ENCODE measurements around the gene SUPT6H. TPM values are rescaled to one million over a fixed set of nuclear protein-coding genes. Genes with fewer than 3 reads are reported as not detected.

Gene SUPT6H
- total and polyA plus RNA-seq, 2 experiments from 2014 or later: 32.6 to 50.8 TPM

- Histone ChIP-seq H3K9me2 (replicated peaks; ENCODE audit: insufficient read depth) (no peaks in the 10 kb centered on the region), H3K9me3 (ENCODE audit: low read depth) (no peaks in the 10 kb centered on the region), H3K27ac (no peak overlapping the region), H3K4me1 (ENCODE audit: insufficient read depth) (peaks cover 33% of the 10 kb centered on the region), H2AFZ (no peak overlapping the region), H3K36me3 (replicated peaks; ENCODE audit: insufficient read depth, low read depth) (no peaks in the 10 kb centered on the region), H3K4me2 (no peak overlapping the region), H3K79me2 (peaks cover 26% of the 10 kb centered on the region), H3K27me3 (no peaks in the 10 kb centered on the region), H3K4me3 (no peak overlapping the region), H4K20me1 (ENCODE audit: insufficient read depth, poor library complexity, severe bottlenecking) (peaks cover 6% of the 10 kb centered on the region)
- DNase-seq (ENCODE audit: low spot score): no peak
- WGBS (ENCODE audit: low lambda C conversion rate, missing lambda C conversion rate): 96% methylated on average over 2 of the region's 2 CpGs
- TF ChIP-seq EZH2 (IDR thresholded peaks at IDR 0.05; ENCODE audit: borderline replicate concordance) (no peak), EZH2phosphoT487 (IDR thresholded peaks at IDR 0.05; ENCODE audit: low read depth, severe bottlenecking, unreplicated experiment) (no peak), CTCF (IDR thresholded peaks at IDR 0.05; ENCODE audit: poor library complexity) (no peak)
Measured at GRCh38 chr17:28715217-28715616, 53.2 kb downstream of the SUPT6H start.

GRCh38 chr17:28716740-28717577 is 55.0 kb downstream of the SUPT6H start:
- TF ChIP-seq CTCF (IDR thresholded peaks at IDR 0.05; ENCODE audit: poor library complexity) (no peak), EZH2phosphoT487 (IDR thresholded peaks at IDR 0.05; ENCODE audit: low read depth, severe bottlenecking, unreplicated experiment) (no peak), EZH2 (IDR thresholded peaks at IDR 0.05; ENCODE audit: borderline replicate concordance) (no peak)
- Histone ChIP-seq H2AFZ (peak overlapping the region; percentile 11), H4K20me1 (ENCODE audit: insufficient read depth, poor library complexity, severe bottlenecking) (peaks cover 23% of the 10 kb centered on the region), H3K4me2 (peak overlapping the region; percentile 88), H3K9me2 (replicated peaks; ENCODE audit: insufficient read depth) (no peaks in the 10 kb centered on the region), H3K36me3 (replicated peaks; ENCODE audit: insufficient read depth, low read depth) (no peaks in the 10 kb centered on the region), H3K4me3 (peak overlapping the region; percentile 85), H3K79me2 (peaks cover 43% of the 10 kb centered on the region), H3K27ac (peak overlapping the region; percentile 94), H3K27me3 (no peaks in the 10 kb centered on the region), H3K4me1 (ENCODE audit: insufficient read depth) (peaks cover 38% of the 10 kb centered on the region), H3K9me3 (ENCODE audit: low read depth) (no peaks in the 10 kb centered on the region)
- 2% methylated on average over 57 of the region's 63 CpGs for WGBS (ENCODE audit: low lambda C conversion rate, missing lambda C conversion rate)
- peak; percentile 63 for DNase-seq (ENCODE audit: low spot score)

GRCh38 chr17:28717578-28718332 is 55.8 kb downstream of the SUPT6H start, which contains the start of gene RAB34:
Gene RAB34 (minus strand): TSS chr17:28717868. CDS start chr17:28717266, 602 bp downstream.
- Histone ChIP-seq H3K27me3 (no peaks in the 10 kb centered on the region), H3K4me2 (peak within 1 kb of the TSS; percentile 88), H3K4me1 (ENCODE audit: insufficient read depth) (peaks cover 34% of the 10 kb centered on the region), H4K20me1 (ENCODE audit: insufficient read depth, poor library complexity, severe bottlenecking) (peaks cover 31% of the 10 kb centered on the region), H3K79me2 (peaks cover 51% of the 10 kb centered on the region), H3K27ac (peak within 1 kb of the TSS; percentile 94), H3K9me2 (replicated peaks; ENCODE audit: insufficient read depth) (no peaks in the 10 kb centered on the region), H2AFZ (peak within 1 kb of the TSS; percentile 70), H3K36me3 (replicated peaks; ENCODE audit: insufficient read depth, low read depth) (no peaks in the 10 kb centered on the region), H3K9me3 (ENCODE audit: low read depth) (no peaks in the 10 kb centered on the region), H3K4me3 (peak within 1 kb of the TSS; percentile 85)
- DNase-seq (ENCODE audit: low spot score): peak; percentile 94
- 5% methylated on average over 15 of the region's 60 CpGs for WGBS (ENCODE audit: low lambda C conversion rate, missing lambda C conversion rate)
- TF ChIP-seq EZH2phosphoT487 (IDR thresholded peaks at IDR 0.05; ENCODE audit: low read depth, severe bottlenecking, unreplicated experiment) (no peak), CTCF (IDR thresholded peaks at IDR 0.05; ENCODE audit: poor library complexity) (peak; percentile 51), EZH2 (IDR thresholded peaks at IDR 0.05; ENCODE audit: borderline replicate concordance) (no peak)

Measured in hepatocyte (in vitro differentiated cells).